OCI-LY1 (cell line): ENCODE measurements around the gene RHBDD3.

Experiments used
- H2AFZ ChIP-seq: fragments of 200-600 bp; sonication (generic), shearing (Covaris generic); 2 replicates; pipeline ENCODE4 v1.6.0; 2014; ENCODE audit warnings: antibody characterized with exemption, mild to moderate bottlenecking, low read length
- H3F3A ChIP-seq: fragments of 200-600 bp; sonication (generic), shearing (Covaris generic); 2 replicates; pipeline ENCODE4 v1.6.0; 2014; ENCODE audit warnings: mild to moderate bottlenecking, antibody characterized with exemption, low read length, moderate library complexity; ENCODE audit not compliant: insufficient read depth
- H3K27ac ChIP-seq: fragments of 200-600 bp; sonication (generic); 2 replicates; pipeline ENCODE4 v1.5.1; 2014; ENCODE audit warnings: low read length, mixed run types, mild to moderate bottlenecking, low read depth; ENCODE audit not compliant: poor library complexity, severe bottlenecking
- H3K27me3 ChIP-seq: fragments of 200-600 bp; sonication (generic); 2 replicates; pipeline ENCODE4 v1.6.0; 2014; ENCODE audit warnings: antibody characterized with exemption, mild to moderate bottlenecking, low read length, moderate library complexity; ENCODE audit not compliant: insufficient read depth
- H3K36me3 ChIP-seq: fragments of 200-600 bp; sonication (generic); 2 replicates; pipeline ENCODE4 v1.6.1; 2014; ENCODE audit warnings: mild to moderate bottlenecking, antibody characterized with exemption, low read length, moderate library complexity, mixed read lengths; ENCODE audit not compliant: insufficient read depth
- H3K4me1 ChIP-seq: fragments of 200-600 bp; sonication (generic); 2 replicates; pipeline ENCODE4 v1.5.1; 2014; ENCODE audit warnings: mild to moderate bottlenecking, low read length, moderate library complexity; ENCODE audit not compliant: insufficient read depth, severe bottlenecking
- H3K4me2 ChIP-seq: fragments of 200-600 bp; sonication (generic), shearing (Covaris generic); 2 replicates; pipeline ENCODE4 v1.6.1; 2014; ENCODE audit warnings: low read length
- H3K4me3 ChIP-seq: fragments of 200-600 bp; sonication (generic); 2 replicates; pipeline ENCODE4 v1.5.1; 2014; ENCODE audit warnings: low read length, low read depth, mild to moderate bottlenecking, mixed read lengths; ENCODE audit not compliant: poor library complexity, severe bottlenecking
- H3K79me2 ChIP-seq: fragments of 200-600 bp; shearing (Covaris generic); 2 replicates; pipeline ENCODE4 v1.6.1; 2016; ENCODE audit warnings: mixed run types, low read length, mixed read lengths; ENCODE audit not compliant: insufficient read depth
- H3K9ac ChIP-seq: fragments of 200-600 bp; sonication (generic), shearing (Covaris generic); 2 replicates; pipeline ENCODE4 v1.6.1; 2014; ENCODE audit warnings: mild to moderate bottlenecking, low read length, mixed read lengths
- H3K9me2 ChIP-seq: fragments of 200-600 bp; sonication (generic), shearing (Covaris generic); 2 replicates; pipeline ENCODE4 v1.6.1; 2014; ENCODE audit warnings: low read depth, mild to moderate bottlenecking, low read length, mixed read lengths
- H3K9me3 ChIP-seq: fragments of 200-600 bp; shearing (Covaris generic); 2 replicates; pipeline ENCODE4 v1.6.1; 2014; ENCODE audit warnings: low read length, mixed read lengths
- H4K20me1 ChIP-seq: fragments of 200-600 bp; sonication (generic), shearing (Covaris generic); 2 replicates; pipeline ENCODE4 v1.6.0; 2016; ENCODE audit warnings: mild to moderate bottlenecking, low read length; ENCODE audit not compliant: insufficient read depth
- EZH2 ChIP-seq: fragments of 200-600 bp; sonication (generic), shearing (Covaris generic); IDR thresholded peaks from 2 replicates; pipeline ENCODE4 v1.8.0; 2017; ENCODE audit warnings: borderline replicate concordance, mixed run types, mild to moderate bottlenecking, antibody characterized with exemption, low read length, moderate library complexity, mixed read lengths
- TF ChIP-seq, protein P1 (sequence below): fragments of 200-600 bp; sonication (generic), shearing (Covaris generic); IDR thresholded peaks from 2 replicates; pipeline ENCODE4 v1.5.1; 2017; ENCODE audit warnings: mild to moderate bottlenecking, antibody characterized with exemption, low read length, moderate library complexity, mixed read lengths

The RHBDD3 gene

GRCh38 chr22:29314537-29315285 is 46.9 kb upstream of the RHBDD3 start:
- no peak overlapping the region for H2AFZ ChIP-seq
- H3K4me1 ChIP-seq: no peaks in the 10 kb centered on the region
- H3K9me3 ChIP-seq: no peaks in the 10 kb centered on the region
- no peaks in the 10 kb centered on the region for H4K20me1 ChIP-seq
- no peak overlapping the region for H3K4me2 ChIP-seq
- H3K27me3 ChIP-seq: no peaks in the 10 kb centered on the region; the same call in 1 of the 2 replicates
- H3K36me3 ChIP-seq: no peaks in the 10 kb centered on the region
- no peaks in the 10 kb centered on the region for H3F3A ChIP-seq
- H3K4me3 ChIP-seq: no peak overlapping the region
- H3K9ac ChIP-seq: no peak overlapping the region
- H3K9me2 ChIP-seq: no peaks in the 10 kb centered on the region
- H3K27ac ChIP-seq: no peak overlapping the region
- H3K79me2 ChIP-seq: no peaks in the 10 kb centered on the region
- no peak for TF ChIP-seq EZH2
- TF ChIP-seq, protein P1, sequence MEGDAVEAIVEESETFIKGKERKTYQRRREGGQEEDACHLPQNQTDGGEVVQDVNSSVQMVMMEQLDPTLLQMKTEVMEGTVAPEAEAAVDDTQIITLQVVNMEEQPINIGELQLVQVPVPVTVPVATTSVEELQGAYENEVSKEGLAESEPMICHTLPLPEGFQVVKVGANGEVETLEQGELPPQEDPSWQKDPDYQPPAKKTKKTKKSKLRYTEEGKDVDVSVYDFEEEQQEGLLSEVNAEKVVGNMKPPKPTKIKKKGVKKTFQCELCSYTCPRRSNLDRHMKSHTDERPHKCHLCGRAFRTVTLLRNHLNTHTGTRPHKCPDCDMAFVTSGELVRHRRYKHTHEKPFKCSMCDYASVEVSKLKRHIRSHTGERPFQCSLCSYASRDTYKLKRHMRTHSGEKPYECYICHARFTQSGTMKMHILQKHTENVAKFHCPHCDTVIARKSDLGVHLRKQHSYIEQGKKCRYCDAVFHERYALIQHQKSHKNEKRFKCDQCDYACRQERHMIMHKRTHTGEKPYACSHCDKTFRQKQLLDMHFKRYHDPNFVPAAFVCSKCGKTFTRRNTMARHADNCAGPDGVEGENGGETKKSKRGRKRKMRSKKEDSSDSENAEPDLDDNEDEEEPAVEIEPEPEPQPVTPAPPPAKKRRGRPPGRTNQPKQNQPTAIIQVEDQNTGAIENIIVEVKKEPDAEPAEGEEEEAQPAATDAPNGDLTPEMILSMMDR: no peak

- Histone ChIP-seq H3K4me1 (no peaks in the 10 kb centered on the region), H3K4me3 (no peak overlapping the region), H3F3A (no peaks in the 10 kb centered on the region), H3K27ac (no peak overlapping the region), H3K36me3 (no peaks in the 10 kb centered on the region), H3K79me2 (no peaks in the 10 kb centered on the region), H3K9ac (no peak overlapping the region), H3K27me3 (no peaks in the 10 kb centered on the region; the same call in 1 of the 2 replicates), H3K9me2 (no peaks in the 10 kb centered on the region), H3K4me2 (no peak overlapping the region), H4K20me1 (no peaks in the 10 kb centered on the region), H2AFZ (no peak overlapping the region), H3K9me3 (no peaks in the 10 kb centered on the region)
- TF ChIP-seq, protein P1: no peak
- TF ChIP-seq EZH2: no peak
These were observed 46.0 kb upstream of the RHBDD3 start for GRCh38 chr22:29313576-29314466.

DNA sequence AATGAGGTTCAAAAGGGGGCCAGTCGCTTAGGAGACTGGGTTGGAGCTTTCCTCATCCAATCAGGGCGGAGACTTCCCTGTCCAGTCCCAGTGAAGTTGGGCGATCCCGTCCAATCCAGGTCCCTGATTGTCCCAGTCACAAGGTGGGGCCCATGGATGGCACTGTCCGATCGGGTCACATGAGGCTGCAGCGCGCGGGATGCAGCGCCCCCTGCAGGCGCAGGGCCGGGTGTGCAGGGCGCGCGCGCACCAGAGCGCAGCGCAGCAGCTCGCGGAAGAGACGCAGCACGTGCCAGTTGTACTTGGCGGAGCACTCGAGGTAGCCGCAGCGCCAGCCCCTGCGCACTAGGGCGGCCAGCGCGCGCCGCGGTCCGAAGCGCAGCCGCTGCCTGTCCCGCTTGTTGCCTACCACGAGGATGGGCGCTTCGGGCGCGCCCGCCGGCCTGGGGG is 45.4 kb upstream of the RHBDD3 start:
- Histone ChIP-seq H3K4me1 (no peaks in the 10 kb centered on the region), H2AFZ (no peak overlapping the region), H3K79me2 (no peaks in the 10 kb centered on the region), H3K27me3 (no peaks in the 10 kb centered on the region; the same call in 1 of the 2 replicates), H3K9ac (no peak overlapping the region), H4K20me1 (no peaks in the 10 kb centered on the region), H3K4me3 (no peak overlapping the region), H3K36me3 (no peaks in the 10 kb centered on the region), H3F3A (no peaks in the 10 kb centered on the region), H3K9me2 (no peaks in the 10 kb centered on the region), H3K4me2 (no peak overlapping the region), H3K9me3 (no peaks in the 10 kb centered on the region), H3K27ac (no peak overlapping the region)
- TF ChIP-seq EZH2: no peak
- TF ChIP-seq, protein P1: peak; percentile 39
